GM19468 (cell line): ENCODE measurements around the gene C10orf143.
"Not testable (repeated sequence)": the region's sequence is repeated elsewhere in the genome, so short reads cannot be mapped to it uniquely, and the experiment has no call there.

Experiments
- ATAC-seq: cut with Tn5 transposase; IDR thresholded peaks from one replicate; pipeline ENCODE4 v1.9.1; 2021; ENCODE audit warnings: mild to moderate bottlenecking, moderate library complexity, moderate number of reproducible peaks; ENCODE audit not compliant: unreplicated experiment; ENCODE audit errors: extremely low read depth

C10orf143 gene

DNA sequence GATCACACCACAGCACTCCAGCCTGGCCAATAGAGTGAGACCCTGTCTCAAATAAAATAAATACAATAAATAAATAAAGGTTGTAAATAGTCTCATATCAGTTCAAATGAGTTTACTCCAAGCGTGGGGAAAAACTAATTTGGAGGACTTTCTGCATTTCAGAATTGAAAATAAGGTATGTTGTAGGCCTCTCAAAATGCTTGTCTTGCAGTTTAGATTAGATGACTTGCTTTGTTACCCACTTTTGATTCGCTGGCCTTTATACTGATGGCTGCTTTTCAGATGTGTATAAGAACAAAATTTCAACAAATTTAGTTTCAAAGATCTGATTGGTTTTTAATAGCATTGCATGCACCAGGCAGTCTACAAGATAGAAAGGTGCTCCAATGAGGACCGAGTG lies 2.2 kb upstream of the C10orf143 start:
- no peak for ATAC-seq

DNA sequence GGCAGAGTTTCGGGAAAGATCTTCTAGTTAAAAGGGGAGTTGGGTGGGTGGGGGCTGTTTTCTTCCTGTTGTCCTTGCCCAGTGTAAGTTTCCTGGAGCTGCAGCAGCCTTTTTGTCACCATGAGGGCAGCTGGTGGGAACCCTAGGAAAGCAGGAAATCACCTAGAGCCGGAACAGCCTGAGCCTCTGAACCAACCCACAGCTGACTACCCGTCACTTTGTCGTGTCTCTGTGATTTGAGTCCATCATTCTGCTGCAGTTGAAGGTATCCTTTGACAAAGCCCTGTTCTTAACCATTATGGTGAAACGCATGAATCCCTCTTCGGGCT lies 1.2 kb upstream of the C10orf143 start:
- no peak for ATAC-seq

DNA sequence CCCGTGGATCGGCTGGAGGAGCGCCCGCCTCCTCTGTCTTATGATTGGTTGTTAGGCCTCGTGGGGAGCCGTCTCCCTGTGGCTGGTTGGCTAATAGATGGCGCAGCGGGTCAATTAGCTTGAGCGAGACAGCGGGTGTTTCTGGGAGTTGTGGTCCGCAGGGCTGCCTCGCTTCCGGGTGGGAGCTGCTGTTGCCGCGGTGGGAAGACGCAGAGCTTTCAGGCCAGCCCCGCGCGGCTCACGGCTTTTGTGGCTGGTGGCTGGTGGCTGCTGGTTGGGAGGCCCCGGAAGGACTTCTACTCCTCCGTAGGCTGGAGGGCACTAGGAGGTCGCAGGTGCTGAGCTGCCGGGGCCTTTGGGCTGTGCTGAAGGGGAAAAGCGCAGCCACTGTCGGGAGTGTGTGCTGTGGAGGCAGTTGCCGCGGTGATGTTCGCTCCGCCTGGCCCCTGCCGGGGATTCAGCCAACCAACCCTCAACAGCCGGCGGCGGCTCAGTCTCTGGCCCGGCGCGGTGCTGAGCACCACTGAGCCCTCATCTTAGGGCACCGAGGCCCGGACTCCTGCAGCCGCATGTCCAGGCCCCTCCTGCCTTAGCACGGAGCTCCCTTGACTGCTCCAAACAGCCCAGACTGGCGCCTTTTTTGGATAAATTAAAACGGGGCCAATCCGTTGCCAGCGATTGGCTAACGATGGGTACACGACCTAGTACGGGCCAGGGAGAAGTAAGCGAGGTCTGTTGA lies 652 bp upstream of the C10orf143 start:
- peak; percentile 84 for ATAC-seq

DNA sequence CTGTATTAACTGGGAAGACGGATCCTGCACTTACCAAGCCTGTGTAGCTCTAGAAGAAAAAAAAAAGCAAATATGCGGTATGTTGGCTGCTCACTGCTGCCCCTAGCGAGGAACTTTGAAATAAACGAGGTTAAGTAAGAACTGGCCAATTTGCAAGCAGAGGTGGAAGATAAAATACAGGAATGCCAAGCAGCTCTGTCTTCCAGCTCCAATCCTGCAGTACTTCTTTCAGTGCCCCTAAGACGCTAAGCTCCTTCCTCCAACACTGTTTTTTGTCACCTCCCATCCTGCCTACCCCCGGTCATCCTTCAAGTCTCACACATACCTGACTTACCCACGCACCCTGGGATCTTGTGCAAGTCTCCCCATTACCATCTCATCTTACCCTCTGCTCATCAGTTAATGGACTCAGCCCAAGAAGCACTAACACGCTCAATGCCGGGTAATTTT lies 809 bp downstream of the C10orf143 start:
- ATAC-seq: no peak

DNA sequence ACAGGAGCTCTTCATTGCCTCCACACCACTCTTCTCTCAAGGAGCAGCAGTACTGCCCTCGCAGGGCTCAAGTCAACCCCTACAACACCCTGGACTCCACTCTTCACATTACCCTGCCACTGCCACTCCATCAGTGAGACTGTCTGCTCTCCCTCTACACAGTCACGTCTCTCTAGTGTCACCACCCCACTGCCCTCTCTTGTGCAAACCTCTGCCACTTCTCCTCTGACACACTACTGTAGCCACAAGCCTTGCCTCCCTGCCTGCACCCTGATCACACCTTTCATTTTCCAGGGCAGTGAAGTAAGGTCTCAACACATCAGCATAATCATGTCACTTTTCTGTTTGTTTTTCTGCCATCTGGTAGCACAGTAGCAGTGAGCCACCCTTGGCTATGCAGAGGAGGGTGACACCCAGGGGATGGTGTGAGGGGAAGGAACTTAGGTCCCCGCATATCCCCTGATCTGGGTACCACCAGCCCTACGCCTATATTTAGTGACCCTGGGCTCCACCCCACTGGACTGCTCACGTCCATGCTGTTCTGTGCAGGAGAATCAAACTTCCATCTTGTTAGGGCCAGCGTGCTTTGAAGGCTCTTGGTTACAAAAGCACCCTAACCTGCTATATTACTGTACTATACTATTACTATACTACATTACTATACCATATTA lies 1.6 kb downstream of the C10orf143 start:
- ATAC-seq: no peak

DNA sequence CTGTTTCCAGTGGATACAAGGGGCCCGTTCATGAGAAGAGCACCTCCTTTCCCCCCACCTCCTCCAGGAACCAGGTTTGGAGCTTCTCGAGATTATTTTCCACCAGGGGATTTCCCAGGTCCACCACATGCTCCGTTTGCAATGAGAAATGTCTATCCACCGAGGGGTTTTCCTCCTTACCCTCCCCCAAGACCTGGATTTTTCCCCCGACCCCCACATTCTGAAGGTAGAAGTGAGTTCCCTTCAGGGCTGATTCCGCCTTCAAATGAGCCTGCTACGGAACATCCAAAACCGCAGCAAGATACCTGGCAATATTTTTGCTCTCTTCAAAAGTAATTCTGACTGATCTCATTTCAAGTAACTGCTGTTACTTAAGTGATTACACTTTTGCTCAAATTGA lies 2.5 kb downstream of the C10orf143 start:
- not testable (repeated sequence) for ATAC-seq

DNA sequence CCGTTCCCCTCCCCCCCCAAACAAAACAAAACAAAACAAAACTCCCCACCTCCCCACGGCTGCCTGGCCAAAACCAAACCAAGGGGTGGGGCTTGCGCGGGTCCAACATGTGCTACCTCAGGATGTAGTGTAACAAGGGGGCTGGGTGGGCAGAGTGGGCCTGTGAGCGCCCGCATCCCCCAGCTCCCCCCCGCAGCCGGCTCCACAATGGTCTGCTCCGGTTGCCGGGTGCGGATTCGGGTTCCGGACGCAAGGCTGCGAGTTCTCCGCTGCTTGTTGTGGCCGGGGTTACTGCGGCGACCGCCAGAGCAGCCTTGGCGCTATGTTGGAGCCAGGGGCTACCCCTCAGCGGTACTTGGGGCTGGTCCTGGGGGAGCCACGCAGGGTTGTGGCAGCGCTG lies 4.9 kb downstream of the C10orf143 start:
- no peak for ATAC-seq

DNA sequence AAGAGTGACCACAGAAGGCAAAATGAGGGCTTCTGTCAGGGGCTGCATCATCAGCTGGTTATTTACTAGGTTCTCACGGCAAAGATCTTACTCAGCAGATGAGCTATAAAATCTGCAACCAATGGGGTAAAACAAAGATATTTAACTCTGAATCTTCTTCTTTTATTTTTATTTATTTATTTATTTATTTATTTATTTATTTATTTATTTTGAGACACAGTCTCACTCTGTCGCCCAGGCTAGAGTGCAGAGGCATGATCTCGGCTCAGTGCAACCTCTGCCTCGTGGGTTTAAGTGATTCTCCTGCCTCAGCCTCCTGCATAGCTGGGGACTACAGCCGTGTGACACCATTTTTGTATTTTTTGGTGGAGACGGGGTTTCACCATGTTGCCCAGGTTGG lies 11.3 kb downstream of the C10orf143 start:
- no peak for ATAC-seq

DNA sequence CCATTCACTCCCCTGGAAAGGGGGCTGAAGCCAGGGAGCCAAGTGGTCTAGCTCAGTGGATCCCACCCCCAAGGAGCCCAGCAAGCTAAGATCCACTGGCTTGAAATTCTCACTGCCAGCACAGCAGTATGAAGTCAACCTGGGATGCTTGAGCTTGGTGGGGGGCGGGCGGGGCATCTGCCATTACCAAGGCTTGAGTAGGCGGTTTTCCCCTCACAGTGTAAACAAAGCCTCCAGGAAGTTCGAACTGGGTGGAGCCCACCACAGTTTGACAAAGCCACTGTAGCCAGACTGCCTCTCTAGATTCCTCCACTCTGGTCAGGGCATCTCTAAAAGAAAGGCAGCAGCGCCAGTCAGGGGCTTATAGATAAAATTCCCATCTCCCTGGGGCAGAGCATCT lies 20.1 kb downstream of the C10orf143 start:
- not testable (repeated sequence) for ATAC-seq

DNA sequence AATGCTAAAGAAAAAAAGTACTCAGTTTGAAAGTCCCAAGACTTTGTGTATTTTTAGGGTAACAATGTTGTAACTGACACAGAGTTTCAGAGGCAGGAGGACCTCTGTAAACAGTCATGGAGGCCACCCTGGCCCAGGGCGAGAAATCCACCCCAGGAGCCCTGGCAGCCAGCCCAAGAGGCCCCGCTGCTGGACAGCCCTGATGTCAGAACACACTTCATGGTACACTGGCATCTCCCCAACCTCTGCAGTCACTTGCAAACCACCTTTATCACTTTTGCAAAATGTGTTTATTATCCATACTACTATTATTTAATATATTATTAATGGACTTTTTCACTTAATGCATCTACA lies 30.2 kb downstream of the C10orf143 start:
- ATAC-seq: no peak

DNA sequence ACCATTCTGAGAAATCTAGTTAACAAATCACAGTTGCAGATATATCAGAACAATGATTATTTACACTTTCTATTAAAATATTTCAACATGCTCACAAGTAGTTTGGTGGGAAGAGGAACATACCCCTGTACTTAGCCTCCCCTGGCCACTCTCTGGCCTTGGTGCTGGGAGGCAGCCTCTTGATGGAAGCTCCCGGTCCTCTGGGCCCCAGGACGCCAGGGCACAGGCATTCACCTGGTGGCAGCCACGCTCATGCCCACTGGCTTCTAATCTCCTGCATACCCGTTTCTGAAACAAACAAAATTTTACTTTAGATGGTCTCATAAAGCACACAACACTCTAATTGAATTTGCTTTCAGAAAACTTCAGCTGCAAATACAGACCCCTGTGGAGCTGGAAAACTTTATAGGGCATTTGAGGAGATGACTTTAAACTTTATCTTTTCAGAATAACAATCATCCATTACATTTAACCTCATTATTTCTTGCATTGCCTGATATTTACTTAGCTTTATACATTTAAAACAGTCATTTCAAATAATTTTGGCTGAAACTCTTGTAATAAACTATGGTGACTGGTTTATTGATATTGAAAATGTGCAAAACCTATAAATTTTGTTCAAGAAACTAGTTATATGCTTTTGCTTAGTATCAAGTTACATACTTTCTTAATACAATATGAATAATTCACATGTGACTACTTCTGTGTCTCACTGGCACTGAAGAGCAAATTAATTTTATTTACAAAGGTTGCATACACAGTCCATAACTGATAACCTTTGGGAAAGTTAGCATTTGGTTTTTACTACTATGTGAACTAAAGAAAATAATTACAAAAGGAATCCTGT lies 30.8 kb downstream of the C10orf143 start:
- ATAC-seq: no peak

DNA sequence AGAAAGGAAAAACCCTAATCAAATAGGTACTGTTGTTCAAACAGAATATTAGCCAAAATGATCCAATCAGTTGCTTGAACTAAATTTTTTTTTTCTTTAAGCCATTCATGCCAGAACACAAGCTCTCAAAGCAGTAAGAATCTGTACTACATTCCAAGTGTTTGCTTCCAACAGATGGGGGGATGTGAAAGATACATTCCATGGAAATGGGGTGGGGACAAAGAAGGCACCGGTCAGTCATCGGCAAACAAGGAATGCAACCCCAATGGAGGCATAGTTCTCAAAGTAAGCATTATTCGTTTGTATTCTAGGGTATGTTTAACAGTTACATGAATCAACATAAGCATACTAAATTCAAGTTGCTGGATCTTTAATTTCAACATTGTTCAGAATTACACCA lies 32.5 kb downstream of the C10orf143 start:
- ATAC-seq: no peak

DNA sequence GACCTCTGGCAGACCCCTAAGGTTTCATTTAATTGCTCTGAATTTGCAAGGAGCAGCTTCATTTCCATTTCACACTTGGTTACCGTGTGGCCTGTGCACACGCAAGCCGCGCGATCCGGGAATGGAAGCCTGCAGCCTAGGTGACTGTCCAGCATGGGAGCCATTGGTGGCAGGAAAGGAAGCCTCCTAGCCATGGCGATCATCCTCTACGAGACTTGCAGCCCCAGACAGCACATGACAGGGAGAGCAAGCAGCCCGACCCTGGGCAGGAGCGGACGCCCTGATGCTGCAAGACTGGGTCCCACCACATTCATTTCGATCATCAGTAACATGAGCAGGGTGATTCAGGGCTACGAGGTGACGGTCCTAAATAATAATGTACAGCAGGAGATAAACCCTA lies 33.9 kb downstream of the C10orf143 start:
- no peak for ATAC-seq

DNA sequence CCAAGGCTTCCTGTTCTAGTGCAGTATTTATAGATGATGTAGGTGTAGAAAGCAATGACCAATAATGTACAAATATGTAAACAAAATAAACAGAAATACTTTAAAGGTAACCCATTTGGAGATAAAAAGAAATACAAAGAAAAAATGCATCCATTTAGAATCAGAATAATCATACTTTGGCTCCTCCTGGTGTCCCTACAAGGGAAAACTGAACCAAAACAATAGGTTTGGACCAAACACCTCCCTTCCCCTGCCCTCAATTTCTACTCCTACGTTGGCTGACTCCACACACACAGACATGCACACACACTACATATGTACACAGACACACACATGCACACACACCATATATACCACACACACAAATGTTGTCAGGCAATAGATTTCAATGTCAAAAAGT lies 36.0 kb downstream of the C10orf143 start:
- ATAC-seq: no peak

DNA sequence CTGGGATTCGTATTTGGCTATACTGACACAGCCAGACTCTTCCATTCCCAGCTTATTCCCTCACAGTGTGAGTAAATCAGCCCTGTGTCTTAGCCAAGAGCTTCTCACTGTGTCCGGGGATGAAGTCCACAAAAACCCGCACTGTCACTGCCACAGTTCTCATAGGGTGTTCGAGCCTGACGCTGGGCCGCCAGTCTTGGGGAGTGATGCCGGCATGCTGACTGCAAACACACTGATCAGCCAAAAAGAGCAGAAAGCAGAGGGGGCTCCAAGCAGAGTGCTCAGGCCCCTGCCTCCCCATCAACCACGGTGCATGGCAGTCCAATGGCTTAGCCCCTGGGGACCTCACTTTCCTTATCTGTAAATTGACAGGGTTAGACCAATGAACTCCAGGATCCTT lies 36.7 kb downstream of the C10orf143 start:
- ATAC-seq: no peak

DNA sequence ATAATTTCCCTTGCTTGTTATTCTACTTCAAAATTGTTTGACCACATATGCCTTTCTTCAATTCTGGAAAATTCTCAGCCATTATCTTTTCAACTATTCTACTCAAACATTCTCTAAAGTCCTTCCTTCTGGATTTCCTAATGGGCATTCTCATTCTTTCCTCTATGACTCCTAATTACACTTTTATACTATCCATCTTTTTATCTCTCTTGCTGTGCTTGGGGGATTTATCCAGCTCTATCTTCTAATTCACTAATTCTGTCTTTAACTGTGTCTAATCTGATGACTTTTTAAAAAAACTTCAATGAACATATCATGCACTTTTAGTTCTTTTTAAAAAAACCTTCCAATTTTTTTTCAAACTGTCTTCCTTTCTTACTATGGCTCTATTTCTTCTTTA lies 38.4 kb downstream of the C10orf143 start:
- no peak for ATAC-seq

DNA sequence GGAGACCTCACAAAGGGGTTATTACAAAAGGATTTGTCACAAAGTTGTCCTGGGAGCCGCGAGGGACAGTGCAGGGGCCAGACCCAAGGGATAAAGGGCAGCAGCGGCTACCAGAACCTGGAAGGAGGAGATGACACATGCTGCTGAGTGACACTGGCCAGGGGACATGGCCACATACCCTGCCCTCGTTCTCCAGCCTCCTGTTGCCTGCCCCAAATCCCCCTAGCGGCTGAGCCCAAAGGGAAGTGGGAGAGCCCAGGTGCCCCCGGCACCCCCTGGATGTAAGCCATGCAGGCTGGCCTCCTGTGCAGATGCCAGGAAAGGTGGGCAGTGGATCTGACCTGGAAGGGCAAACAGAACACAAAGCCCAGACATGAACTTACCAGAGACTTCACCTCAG lies 42.7 kb downstream of the C10orf143 start:
- no peak for ATAC-seq

DNA sequence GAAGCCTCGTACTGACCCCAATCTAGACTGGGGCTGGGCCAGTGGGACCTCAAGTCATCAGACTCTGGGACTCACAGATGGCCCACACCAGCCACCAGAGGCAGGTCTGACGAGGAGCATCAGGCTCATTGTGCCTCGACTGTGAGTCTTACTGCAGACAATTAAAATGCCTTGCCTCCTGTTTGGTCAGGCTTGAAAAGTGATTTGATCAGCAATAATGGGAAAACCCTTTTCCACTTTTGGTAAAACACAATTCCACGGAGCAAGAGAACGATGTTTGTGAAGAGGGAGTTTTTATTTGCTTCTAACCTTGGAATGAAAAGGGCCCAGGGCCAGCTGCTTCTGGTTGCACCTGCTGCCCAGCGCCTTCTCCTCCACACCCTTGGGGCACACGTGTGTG lies 43.9 kb downstream of the C10orf143 start:
- no peak for ATAC-seq

DNA sequence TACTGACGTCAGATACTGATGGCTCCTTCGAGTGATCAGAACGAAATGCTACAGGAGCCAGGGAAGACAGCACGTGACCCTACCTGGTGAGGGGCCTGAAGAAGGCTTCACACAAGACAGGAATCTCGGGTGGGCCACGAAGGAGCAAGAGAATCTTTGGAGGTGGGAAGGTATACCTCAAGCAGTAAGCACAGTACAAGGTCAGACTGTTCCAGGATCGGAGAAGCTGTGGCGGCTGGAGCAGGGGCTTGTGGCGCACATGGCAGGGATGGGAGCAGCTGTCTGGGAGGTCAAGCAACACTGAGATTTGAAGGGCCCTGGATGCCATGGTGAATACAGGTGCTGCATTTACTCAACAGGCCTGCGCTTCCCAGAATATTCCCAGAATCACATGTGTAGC lies 45.4 kb downstream of the C10orf143 start:
- no peak for ATAC-seq

DNA sequence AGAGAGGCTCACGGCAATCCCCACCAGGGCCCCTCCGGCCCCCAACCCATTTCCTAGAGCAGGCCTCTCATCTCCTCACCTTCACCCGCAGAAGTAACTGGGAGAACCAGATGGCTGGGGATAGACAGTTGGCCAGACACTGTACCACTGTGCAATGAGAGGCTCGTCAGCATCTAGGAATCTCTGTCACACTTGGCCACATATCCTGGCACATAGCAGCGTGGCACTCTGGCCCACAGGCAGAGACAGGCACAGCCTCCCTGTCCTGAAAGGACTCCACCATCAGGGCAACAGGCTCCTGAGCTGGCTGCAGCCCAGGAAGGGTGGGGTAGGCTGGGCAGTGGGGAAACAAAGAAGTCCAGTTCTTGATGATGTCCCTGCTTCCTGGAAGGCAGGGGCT lies 45.8 kb downstream of the C10orf143 start:
- ATAC-seq: no peak

DNA sequence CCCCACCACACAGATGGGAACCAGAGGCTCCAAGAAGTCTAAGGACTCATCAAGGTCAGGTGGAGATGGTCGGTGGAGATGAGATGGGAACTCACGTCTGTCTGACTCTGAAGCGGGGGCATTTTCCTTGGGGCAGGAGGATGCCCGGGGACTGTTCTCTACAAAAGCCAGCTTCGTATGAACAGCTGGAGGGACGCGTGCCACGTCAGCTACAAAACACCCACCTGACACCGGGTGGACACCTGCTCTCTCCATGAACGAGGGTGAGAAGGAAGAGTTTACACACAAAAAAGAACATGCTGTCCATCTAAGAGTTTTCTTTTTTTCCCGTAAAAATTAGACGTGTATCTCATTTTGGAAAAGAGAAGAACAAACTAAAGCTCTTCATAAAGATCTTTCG lies 47.7 kb downstream of the C10orf143 start:
- no peak for ATAC-seq
